ENCODE measurements around the gene MFSD8.
"Not testable (repeated sequence)": the region's sequence is repeated elsewhere in the genome, so short reads cannot be mapped to it uniquely, and the experiment has no call there.

Gene MFSD8

GRCh38 chr4:127931836-127932235, 33.1 kb downstream of the MFSD8 start:
- not testable (repeated sequence) for DNase-seq

- no peak for DNase-seq
These were observed 34.8 kb downstream of the MFSD8 start for GRCh38 chr4:127930175-127930574.

- DNase-seq: not testable (repeated sequence)
These were observed 39.3 kb downstream of the MFSD8 start for GRCh38 chr4:127925720-127926119.

GRCh38 chr4:127922226-127922625, 42.7 kb downstream of the MFSD8 start:
- DNase-seq: no peak

- no peak for DNase-seq
These were observed 44.5 kb downstream of the MFSD8 start for GRCh38 chr4:127920521-127920920.

GRCh38 chr4:127917151-127917550, 47.8 kb downstream of the MFSD8 start:
- no peak for DNase-seq

- no peak for DNase-seq
These were observed 48.5 kb downstream of the MFSD8 start for GRCh38 chr4:127916512-127916911.

GRCh38 chr4:127905029-127905428, 59.9 kb downstream of the MFSD8 start:
- no peak for DNase-seq

- DNase-seq: not testable (repeated sequence)
These were observed 65.3 kb downstream of the MFSD8 start for GRCh38 chr4:127899682-127900081.

DNA sequence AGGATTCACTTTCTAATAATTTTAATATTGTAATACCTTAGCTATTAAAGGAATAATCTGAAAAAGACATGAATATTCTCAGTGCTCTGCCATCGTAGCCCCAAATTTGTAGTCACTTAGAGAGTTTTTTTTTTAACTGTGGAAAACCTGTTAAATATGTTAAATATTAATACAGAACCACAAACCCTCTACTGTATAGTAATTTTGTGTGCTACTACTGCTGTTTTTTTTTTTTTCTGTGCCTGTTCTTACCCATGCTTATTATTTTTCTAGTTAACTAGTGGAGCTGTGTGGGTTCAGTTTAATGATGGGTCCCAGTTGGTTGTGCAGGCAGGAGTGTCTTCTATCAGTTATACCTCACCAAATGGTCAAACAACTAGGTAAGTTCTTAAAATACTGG, 68.4 kb downstream of the MFSD8 start:
- DNase-seq: no peak

DNA sequence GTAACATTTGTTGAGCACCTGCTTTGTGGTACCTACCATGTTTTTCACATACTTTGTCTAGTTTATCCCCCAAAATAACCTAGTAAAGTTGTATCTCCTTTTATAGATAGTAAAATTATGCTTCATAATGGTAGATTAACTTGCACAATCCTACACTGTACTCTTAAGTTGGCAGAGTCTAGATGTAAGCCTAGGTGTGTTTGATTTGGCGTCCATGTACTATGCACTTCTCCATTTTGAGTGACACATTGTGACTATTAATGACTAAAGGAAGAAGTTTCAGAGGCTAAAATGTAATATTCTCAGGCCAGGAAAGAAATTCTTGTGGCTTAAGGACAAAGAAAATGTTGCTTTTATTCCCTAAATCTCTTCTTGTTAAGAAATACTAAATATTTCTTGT, 68.9 kb downstream of the MFSD8 start:
- DNase-seq: no peak

DNA sequence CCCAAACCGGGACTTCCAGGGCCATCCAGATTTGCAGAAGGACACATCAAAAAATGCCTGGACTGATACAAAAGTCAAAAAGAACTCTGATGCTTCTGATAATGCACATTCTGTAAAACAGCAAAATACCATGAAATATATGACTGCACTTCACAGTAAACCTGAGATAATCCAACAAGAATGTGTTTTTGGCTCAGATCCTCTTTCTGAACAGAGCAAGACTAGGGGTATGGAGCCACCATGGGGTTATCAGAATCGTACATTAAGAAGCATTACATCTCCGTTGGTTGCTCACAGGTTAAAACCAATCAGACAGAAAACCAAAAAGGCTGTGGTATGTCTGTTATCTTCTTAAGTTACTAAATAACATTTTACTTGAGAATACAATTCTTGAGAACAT, 75.1 kb downstream of the MFSD8 start:
- no peak for DNase-seq

GRCh38 chr4:127888559-127888958, 76.4 kb downstream of the MFSD8 start:
- no peak for DNase-seq

GRCh38 chr4:127881563-127881864, 83.5 kb downstream of the MFSD8 start:
- no peak for DNase-seq

GRCh38 chr4:127880763-127881562, 84.0 kb downstream of the MFSD8 start, which contains the start of gene PLK4:
Gene PLK4 (plus strand): TSS chr4:127880893. CDS start chr4:127881135, 242 bp downstream.
- DNase-seq: peak; percentile 83

- DNase-seq: no peak
These were observed 89.2 kb downstream of the MFSD8 start for GRCh38 chr4:127875791-127876190.

- DNase-seq: no peak
These were observed 94.3 kb downstream of the MFSD8 start for GRCh38 chr4:127870688-127871087.

DNA sequence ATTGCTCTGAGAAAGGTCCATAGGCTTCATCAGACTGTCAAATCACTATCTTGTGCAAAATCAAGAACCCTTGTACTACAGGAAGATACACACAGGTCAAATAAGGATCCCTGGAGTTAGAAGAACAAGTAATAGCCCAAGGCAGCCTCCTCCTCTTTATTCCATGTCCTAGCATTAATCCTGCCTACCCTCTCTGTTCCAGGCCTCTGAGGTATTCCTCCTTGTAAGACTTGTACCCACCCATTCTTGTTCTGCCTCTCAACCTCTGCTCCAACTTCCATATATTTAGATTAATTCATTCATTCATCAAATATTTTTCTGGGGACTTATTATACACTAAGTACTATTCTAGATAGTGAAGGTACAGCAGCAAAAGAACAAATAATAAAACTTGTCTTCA, 94.7 kb downstream of the MFSD8 start:
- no peak for DNase-seq

- no peak for DNase-seq
These were observed 96.8 kb downstream of the MFSD8 start for GRCh38 chr4:127868196-127868595.
